IPS-18c (cell line): Measurements from ENCODE around the gene S100A5.

Source experiments
- H3K4me3 ChIP-seq: 2 replicates; pipeline ENCODE4 v1.7.0; 2013; ENCODE audit warnings: low read depth, mild to moderate bottlenecking, low read length, moderate library complexity; ENCODE audit not compliant: insufficient read depth
- H3K9me3 ChIP-seq: one replicate; pipeline ENCODE4 v1.6.1; 2013; ENCODE audit warnings: mild to moderate bottlenecking, low read length, moderate library complexity; ENCODE audit not compliant: control insufficient read depth, insufficient read depth

Gene S100A5

DNA sequence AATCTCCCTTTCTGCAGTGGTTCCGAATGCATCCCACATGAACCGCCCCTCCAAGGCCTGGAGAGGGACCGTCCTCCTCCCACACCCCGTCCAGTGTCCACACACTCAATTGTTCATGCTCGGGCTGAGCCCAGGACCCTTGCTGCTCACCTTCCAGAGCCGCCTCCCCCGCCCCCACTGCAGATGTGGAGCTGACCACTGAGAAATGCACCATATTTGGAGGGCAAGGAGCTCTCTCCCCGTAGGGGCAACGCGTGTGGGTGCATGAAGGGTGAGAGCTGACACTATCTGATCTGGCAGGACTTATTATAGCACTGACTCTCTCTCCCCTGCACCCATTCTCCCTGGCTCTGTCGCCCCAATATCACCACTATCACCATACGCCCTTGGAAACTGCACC lies 12.4 kb upstream of the S100A5 start:
- no peaks in the 10 kb centered on the region for H3K9me3 ChIP-seq
- no peak overlapping the region for H3K4me3 ChIP-seq

DNA sequence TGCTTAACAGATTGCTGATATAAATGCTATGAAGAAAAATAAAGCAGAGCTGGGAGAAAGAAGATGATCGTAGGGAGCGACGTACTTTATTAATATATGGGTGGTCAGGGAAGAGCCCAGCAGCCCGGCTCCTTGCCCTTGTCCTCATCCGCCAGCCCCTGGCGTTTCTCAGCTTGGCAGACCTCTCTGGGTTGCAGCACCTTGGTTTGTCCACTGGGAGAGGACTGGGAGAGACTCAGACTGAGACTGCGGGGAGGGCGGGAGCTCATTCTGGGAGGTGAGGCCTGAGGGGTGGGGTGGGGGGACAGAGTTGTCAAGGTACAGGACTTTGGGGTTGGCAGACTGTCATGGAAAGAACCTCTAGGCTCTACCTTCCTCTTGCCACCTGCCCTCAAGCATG lies 11.6 kb upstream of the S100A5 start:
- Histone ChIP-seq H3K4me3 (no peak overlapping the region), H3K9me3 (no peaks in the 10 kb centered on the region)

DNA sequence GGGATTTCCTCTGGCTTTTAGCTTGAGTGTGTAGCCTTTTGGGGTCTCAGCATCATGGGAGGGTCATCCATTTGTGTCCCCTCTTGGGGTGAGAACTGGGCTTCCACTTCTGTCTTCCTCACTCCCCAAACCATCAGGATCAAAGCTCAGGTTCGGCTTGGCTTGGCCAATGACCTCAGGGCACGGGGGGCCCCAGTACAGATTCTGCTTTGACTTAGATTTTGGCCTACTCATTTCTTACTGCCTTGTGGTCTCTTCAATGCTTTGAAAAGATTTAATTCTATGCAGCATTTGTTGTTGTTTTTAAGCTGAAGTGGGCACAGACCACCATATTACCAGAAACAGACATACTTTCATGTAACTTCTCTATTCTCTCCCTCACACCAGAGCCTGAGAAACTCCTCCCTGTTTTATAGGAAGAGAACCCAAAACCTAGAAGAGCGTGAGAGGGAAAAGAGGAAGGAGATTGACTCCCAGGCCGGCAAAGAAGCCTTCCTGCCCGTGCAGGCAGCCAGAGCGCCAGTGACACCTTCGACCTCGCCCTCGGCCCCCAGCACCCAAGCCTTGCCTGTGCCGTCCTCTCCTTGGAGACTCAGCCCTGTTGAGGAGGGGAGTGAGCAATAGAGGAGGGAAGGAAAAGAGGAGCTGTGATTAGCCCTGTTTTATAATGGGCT lies 10.2 kb upstream of the S100A5 start:
- no peak overlapping the region; the same call in 1 of the 2 replicates for H3K4me3 ChIP-seq

DNA sequence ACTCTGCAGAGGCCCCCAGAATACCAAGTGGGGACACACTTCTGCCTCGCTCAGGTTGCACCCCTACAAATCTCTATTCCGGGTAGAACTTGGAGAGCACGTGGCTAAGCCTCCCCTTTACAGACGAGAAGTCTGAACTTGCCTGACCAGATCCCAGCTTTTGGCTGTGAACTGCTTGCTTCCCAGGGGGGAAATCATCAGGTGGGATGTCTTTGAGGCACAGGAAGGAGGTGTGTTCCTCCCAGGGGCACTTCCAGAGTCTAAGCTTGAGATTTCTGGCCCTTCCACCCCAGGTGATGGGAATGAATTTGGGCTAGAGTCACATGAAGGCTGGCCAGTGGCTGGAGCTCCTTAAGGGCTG lies 9.6 kb upstream of the S100A5 start:
- H3K9me3 ChIP-seq: no peaks in the 10 kb centered on the region
- H3K4me3 ChIP-seq: peak overlapping the region; percentile 15; the same call in 1 of the 2 replicates

More for the DNA sequence above, 10.2 kb upstream of the S100A5 start:
- no peaks in the 10 kb centered on the region for H3K9me3 ChIP-seq

DNA sequence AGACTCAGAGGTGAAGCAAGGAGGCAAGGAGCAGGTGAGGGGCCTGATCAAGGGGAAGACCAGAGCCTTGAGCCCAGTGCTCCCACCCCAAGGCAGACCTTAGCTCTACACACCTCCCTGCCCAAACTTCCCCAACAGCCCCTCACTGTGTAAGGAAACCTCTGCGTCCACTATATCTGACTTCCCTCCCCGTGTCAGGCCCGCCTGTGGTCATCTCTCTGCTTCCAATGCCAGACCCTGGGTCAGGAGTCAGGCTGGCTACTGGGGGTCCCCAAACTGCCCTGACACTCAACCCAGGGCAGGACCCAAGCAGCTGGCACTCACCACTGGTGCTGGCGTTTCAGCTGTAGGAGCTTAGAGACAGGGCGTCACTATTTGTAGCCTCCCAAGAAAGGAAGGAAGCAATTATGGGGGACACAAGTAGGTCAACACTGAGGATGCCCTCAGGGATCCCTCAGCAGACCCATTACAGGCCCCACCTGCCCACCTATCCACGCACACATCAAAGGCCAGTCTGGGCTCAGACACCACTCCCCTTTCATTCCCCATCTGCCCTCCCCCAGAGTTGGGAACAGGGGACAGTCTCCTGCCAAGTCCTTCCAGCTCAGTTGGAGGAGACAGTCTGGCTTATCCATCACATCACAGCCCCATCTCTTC lies 9.1 kb upstream of the S100A5 start:
- Histone ChIP-seq H3K4me3 (no peak overlapping the region), H3K9me3 (no peaks in the 10 kb centered on the region)

DNA sequence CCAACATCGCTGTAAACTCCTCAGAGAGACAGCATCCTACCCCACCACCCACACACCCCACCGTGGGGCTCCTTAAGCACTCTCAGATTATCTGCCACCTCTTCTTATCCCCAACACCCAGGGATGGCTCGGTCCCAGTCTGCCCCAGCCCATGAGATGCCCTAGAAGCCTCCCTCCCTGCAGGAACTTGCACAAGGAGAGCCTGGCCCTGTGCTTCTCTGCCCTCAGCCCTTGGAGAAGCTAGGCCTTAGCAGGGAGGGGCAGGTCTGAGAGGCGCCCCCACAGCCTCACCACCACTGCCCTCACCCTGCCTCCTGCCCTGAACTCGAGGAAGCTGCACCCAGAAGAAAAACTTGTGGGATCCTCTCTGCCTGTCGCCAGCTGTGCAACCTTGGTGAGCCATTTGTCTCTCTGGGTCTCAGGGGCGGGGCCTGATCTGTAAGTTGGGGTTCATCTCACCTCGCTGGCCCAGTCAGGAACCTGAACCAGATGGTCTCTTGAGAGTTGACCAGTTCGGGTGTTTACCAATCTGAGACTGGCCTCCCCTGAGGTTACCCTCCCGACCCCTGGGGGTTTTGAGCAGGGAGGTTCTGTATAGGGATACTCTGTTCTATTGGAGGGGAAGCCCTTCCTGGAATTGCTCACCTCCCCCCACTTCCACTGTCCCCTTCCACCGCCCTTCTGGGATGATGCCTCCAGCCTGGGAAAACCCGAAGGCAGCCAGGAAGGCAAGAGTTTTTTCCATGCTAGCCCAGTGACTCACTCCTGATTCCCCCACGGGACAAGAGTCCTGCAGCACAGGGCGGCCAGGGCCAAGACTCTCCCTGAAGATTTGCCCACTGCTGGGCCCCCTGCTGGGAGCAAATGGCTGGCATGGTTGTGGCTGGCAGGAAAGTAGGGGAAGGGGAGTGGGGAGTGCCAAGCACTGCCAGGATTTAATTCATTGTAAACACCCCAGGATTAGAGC lies 8.3 kb upstream of the S100A5 start, which contains the start of gene S100A3:
S100A3 (minus strand) TSS at position 537 of the 967 bp plus-strand sequence. CDS start 773 bp downstream, outside the sequence.
- Histone ChIP-seq H3K9me3 (no peaks in the 10 kb centered on the region), H3K4me3 (no peak within 1 kb of the TSS)

DNA sequence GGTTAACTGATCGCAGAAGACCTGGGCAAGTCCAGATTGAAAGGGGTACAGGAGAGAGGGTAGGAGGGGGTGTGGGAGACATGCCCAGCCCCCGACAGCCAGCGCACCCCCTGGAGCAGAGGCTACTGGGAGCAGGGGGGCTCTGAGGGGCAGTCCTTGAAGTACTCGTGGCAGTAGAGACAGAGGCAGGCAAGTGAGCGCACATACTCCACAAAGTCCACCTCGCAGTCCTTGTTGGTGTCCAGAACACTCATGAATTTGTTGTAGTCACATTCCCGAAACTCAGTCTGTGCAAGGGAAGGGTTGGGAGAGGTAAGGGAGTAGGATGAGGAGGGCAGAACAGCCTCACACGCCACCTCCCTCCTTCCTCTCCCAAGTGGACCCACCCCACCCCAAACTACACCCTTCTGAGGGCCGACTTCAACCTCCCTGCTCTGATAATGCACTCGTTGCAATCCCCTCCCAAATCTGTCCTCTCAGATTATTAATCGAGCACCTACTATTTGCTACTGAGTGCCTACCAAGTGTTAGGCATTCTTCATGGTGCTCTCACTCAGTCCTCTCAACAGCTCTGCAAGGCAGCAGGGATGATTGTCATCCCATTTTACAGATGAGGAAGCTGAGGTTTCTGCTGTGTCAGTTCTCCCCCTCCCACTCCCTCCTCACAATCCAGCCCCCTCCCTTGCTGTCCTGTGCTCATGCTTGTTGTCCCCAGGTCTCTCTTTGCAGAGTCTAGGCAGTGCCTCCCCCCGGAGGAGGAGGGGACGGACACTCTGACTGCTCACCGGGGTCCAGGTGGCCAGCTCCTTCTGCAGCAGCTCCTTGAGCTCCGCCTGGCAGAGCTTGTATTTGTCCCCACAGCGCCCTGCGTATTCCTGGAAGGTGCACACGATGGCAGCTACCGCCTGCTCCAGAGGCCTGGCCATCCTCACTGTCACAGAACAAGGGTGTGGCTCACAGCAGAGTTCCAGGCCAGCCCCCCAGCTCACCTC lies 7.1 kb upstream of the S100A5 start:
- Histone ChIP-seq H3K4me3 (no peak overlapping the region), H3K9me3 (no peaks in the 10 kb centered on the region)

DNA sequence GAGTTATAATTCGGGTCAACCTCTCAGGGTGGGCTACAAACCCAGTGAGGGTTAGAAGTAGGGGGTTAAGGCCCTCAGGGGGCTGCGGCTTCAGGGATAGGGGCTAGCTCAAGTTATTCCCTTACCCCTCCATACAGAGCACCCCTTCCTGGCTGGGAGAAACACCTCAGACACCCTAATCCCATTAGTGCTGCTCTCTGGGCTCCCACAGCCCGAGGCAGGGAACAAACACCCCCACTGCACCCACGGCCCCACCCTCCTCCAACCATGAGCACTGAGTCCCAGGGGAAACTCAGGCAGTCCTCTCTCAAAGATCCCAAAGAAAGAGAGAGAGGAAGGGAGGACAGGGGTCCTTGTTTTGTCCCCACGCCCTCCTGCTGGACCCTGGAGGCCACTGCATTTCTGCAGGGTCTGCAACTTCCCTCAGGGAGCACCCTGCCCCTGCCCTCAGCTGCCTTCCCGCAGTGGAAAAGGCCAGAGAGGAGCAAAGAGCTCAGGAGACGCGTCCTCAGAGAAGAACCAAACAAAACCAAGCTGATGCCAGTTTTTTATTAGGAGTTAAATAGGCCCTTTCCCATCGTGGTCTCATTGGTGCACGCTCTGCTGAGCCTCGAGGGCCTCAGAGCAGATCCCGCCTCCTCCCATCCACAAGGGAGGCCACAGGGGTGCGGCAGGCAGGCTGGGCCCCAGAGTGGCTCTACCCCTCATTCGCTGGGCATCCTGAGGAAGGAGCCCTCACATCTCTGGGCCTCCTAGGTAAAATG lies 6.2 kb upstream of the S100A5 start:
- Histone ChIP-seq H3K4me3 (no peak overlapping the region), H3K9me3 (no peaks in the 10 kb centered on the region)

DNA sequence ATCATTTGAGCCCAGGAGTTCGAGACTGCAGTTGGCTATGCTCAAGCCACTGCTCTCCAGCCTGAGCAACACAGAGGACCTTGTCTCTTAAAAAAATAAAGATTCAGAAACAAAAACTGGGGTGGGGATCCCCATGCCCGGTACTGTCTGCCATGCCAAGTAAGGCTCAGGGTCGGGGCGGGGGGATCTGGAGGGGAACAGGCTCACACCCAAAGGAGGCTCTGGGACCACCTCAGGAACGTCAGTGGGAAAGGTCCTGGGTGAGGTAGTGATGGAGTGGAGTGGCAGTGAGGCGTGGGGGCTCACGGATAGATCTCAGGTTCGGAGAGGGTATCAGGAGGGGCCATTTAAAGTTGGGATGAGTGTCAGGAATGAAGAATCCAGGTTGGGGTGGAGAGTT lies 5.6 kb upstream of the S100A5 start:
- Histone ChIP-seq H3K9me3 (no peaks in the 10 kb centered on the region), H3K4me3 (no peak overlapping the region)

DNA sequence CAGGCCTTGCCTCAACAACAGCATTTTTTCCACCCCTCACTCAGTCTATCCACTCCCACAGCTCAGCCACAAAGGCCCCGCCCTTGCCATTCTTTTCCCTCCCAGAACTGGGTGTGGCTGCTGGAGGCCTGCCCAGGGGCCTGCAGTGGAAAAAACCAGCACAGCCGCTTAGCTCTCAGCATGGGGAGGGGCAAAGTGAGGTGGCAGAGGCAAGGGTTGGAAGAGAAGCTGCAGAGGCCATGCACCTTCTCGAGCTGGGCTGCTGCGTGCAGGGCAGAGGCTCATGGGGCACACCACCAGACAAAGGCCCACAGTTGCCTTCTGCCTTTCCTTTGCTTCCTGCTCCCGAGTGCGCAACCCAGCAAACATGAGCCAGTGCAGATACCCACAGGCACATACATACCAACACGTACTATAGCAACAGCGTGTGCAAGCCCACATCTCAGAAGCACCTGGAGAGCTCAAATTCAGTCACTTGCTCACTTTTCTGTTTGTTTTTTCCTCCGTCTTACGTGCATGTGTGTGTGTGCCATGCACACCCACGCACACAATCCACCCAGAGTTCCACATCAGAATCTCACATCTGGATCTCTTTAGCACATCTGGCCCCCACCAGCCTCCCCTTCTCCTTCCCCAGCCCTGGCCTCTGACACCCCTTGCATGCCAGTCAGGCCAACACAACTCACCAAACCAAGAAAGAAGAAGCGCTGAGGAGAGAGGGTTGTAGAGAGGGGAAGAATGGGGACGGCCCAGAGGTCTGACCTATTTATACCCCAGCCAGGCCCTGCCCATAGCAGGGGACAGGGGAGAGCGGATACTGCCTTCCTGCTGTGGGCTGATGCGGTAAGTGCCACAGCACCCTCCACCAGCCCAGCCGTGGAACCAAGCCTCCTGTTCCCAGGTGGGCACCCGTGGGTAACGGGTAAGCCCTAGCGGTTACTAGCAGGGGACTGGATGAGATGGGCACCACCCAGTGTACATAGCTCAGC lies 4.6 kb upstream of the S100A5 start, which contains the start of gene S100A4:
S100A4 (minus strand) TSS at position 740 of the 989 bp plus-strand sequence. CDS start 1,012 bp downstream, outside the sequence.
- Histone ChIP-seq H3K4me3 (no peak within 1 kb of the TSS), H3K9me3 (no peaks in the 10 kb centered on the region)

DNA sequence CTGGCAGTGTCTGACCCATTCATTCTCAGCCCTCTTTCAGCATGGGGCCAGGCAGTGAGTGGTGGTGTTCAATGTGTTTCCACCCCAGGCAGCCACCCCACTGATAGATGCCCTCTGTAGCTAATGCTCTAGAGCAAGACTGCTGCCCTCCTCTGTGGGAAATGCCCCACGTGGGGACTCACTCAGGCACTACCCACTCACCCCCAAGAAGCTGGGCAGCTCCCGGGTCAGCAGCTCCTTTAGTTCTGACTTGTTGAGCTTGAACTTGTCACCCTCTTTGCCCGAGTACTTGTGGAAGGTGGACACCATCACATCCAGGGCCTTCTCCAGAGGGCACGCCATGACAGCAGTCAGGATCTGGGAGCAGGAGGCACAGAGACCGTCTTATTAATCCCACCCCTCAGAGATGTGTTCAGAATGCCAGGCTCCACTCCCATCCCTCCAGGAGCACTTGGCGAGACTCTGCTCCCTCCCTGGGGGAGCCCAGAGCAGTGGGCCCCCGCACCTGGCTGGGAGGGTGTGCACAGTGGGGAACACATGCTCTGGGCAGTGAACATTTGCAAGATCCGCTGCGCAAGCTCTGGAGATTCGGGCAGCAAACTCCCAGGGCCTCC lies 3.8 kb upstream of the S100A5 start:
- Histone ChIP-seq H3K9me3 (no peaks in the 10 kb centered on the region), H3K4me3 (no peak overlapping the region)

DNA sequence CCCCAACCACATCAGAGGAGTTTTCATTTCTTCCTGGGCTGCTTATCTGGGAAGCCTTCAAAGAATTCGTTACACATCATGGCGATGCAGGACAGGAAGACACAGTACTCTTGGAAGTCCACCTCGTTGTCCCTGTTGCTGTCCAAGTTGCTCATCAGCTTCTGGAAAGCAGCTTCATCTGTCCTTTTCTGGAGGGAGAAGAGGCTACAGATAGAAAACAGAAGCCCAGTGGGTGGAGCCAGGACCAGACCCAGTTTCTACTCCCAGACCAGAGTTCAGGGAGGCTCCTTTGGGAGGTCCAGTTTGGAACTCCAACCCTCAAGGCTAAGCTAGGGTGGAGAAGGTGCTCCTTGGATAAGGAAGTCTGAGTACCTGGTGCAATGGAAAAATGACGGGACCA lies 3.0 kb upstream of the S100A5 start:
- no peak overlapping the region for H3K4me3 ChIP-seq
- no peaks in the 10 kb centered on the region for H3K9me3 ChIP-seq

DNA sequence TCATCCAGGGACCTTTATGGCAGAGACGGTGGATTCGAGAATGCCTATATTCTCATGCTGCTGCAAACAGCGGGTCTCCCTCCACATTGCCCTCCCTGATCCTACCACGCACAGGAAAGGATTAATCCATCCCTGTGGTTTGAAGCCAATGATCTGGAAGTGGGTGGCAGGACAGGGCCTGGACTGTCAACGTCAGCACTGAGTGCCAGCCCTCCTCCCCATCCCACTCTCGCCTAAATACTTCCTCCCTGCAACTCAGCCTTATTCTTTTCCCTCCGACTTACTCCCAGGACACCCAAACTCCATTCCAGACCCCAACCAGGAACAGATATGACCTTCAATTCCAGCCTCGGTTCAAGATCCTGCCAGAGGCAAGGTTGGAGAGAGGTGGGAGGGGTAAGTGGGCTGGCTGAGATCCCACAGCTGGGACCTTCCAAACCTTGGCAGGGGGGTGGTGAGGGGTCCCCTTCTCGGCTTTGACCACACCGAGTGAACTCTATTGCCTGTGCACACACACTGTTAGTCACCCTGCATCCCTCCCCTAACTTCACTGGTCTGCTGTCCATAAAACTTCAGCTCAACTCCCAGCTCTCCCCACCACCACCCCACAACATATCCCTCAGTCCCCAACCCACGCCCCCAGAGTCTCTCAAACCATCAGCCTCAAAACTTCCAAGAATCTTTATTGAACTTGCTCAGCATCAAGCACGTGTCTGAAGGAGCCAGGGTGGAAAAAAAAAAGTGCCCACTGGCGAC lies 2.4 kb upstream of the S100A5 start:
- Histone ChIP-seq H3K4me3 (no peak overlapping the region), H3K9me3 (no peaks in the 10 kb centered on the region)
